ENCODE measurements around the gene VANGL1. TPM values are rescaled to one million over a fixed set of nuclear protein-coding genes. Genes with fewer than 3 reads are reported as not detected.

Gene VANGL1
- total and polyA plus RNA-seq, 2 of the 8 experiments (the other 6 are each of a cell fraction or from before 2014, with no cell fraction given), result 9.4 to 13.4 TPM

DNA sequence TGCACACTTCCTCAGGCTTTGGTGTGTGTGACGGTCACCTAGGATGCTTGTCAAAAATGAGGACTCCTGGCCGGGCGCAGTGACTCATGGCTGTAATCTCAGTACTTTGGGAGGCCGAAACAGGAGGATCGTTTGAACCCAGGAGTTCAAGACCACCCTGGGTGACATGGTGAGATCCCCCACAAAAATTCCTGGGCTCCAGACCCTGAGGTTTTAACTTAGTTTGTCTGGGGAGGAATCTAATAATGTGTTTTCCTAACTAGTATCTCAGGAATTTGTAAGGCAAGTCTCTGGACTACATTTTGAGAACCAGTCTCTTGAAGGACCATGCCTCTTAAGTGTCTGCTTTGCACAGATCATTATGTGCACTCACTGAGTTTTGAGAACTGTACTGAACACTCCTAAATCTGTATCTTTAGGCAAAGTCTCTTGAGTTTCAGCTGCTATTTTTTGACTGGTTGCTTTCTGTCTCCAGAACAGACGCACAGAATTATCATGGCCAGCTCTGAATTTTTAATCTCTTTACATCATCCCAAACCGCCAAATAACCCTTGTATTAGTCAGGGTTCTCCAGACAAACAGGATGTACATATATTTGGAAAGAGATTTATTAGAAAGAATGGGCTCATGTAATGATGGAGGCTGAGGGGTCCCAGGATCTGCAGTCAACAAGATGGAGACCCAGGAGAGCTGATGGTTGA, 45.5 kb upstream of the VANGL1 start:
- WGBS, 2 experiments (ENCODE audit: extremely low coverage in 1 of 2, insufficient coverage in 1 of 2, insufficient read length in 1 of 2, insufficient replicate concordance in 2 of 2, low coverage in 1 of 2, low lambda C conversion rate in 2 of 2, missing lambda C conversion rate in 1 of 2), result 47% methylated on average over 7 of the region's 7 CpGs; no CpG with 5 or more reads in 1 of the 2 experiments
- no peaks in the 10 kb centered on the region for H3K79me2 ChIP-seq (ENCODE audit: control insufficient read depth in 1 of 2, insufficient read depth in 2 of 2, low read length in 2 of 2)
- peaks cover 5 to 6% of the 10 kb centered on the region in 2 experiments; a peak in 3 of 4 replicates for H3K9me3 ChIP-seq (ENCODE audit: insufficient read depth in 2 of 2, low read depth in 1 of 2, low read length in 1 of 2)
- H4K20me1 ChIP-seq (replicated peaks in 1 of 2; ENCODE audit: control insufficient read depth in 1 of 2, insufficient read depth in 2 of 2, low read length in 2 of 2), result no peaks in the 10 kb centered on the region
- H3K36me3 ChIP-seq (ENCODE audit: control insufficient read depth in 2 of 4, insufficient read depth in 4 of 4, low read length in 3 of 4), result no peaks in the 10 kb centered on the region
- no peak overlapping the region for H3K4me3 ChIP-seq (ENCODE audit: extremely low read depth in 1 of 4, insufficient read depth in 2 of 4, low read depth in 3 of 4, low read length in 4 of 4)
- ChIA-PET POLR2A (ENCODE audit: partially characterized antibody) (interaction anchor here (0.7 to 1.0 kb wide), 2 partner anchors 12 to 406 kb away, joined by 3 read pairs; no protein-coding TSS in a partner anchor), CTCF (ENCODE audit: partially characterized antibody) (interaction anchor here (0.5 to 7.0 kb wide), 49 partner anchors 10 to 522 kb away, joined by 3 to 88 read pairs (median 5); partner anchors contain the start of gene NGF)
- no peak overlapping the region for H3K18ac ChIP-seq (ENCODE audit: extremely low read depth, low read length)
- no peak overlapping the region for H3K9ac ChIP-seq (replicated peaks in 1 of 4; ENCODE audit: extremely low read depth in 1 of 4, low read depth in 3 of 4, low read length in 3 of 4)
- no peaks in the 10 kb centered on the region for H3K23me2 ChIP-seq (ENCODE audit: low read depth, low read length)
- no peak overlapping the region for H3K23ac ChIP-seq (ENCODE audit: insufficient read length)
- no peak overlapping the region for H3K4ac ChIP-seq (replicated peaks; ENCODE audit: insufficient read length, low read depth, low read length)
- no peaks in the 10 kb centered on the region for H3K27me3 ChIP-seq (replicated peaks in 1 of 4; ENCODE audit: control insufficient read depth in 3 of 4, extremely low read depth in 1 of 4, insufficient read depth in 3 of 4, low read length in 3 of 4)
- no peak overlapping the region for H2BK20ac ChIP-seq (ENCODE audit: low read length)
- no peak overlapping the region for H3K4me2 ChIP-seq (ENCODE audit: insufficient read depth in 1 of 2, low read depth in 2 of 2, low read length in 2 of 2)
- H4K91ac ChIP-seq (replicated peaks; ENCODE audit: insufficient read length, low read length), result no peak overlapping the region
- H3K14ac ChIP-seq (ENCODE audit: insufficient read length), result no peak overlapping the region
- no peak overlapping the region for H2BK120ac ChIP-seq (replicated peaks; ENCODE audit: low read depth, low read length)
- FAIRE-seq (no peak), DNase-seq (ENCODE audit: low read depth in 1 of 2, low spot score in 2 of 2) (no peak)
- no peaks in the 10 kb centered on the region for H3K4me1 ChIP-seq (replicated peaks in 1 of 4; ENCODE audit: control insufficient read depth in 3 of 4, insufficient read depth in 4 of 4, low read length in 3 of 4)
- H2AK5ac ChIP-seq (ENCODE audit: low read depth, low read length), result no peak overlapping the region
- H2BK12ac ChIP-seq (ENCODE audit: low read depth, low read length), result no peak overlapping the region
- no peak overlapping the region for H4K5ac ChIP-seq (ENCODE audit: insufficient read length, low read depth, low read length)
- H3K27ac ChIP-seq (ENCODE audit: low read depth, low read length), result no peak overlapping the region
- no peak overlapping the region for H4K8ac ChIP-seq (ENCODE audit: extremely low read depth, insufficient read depth, low read length)
- no peak overlapping the region for H3K56ac ChIP-seq (replicated peaks; ENCODE audit: insufficient read length, low read depth, low read length)
- no peak overlapping the region for H2BK5ac ChIP-seq (ENCODE audit: low read depth, low read length)
- H2AFZ ChIP-seq (ENCODE audit: low read length), result no peak overlapping the region
- no peaks in the 10 kb centered on the region for H3K79me1 ChIP-seq (ENCODE audit: low read depth, low read length)
- no peak overlapping the region for H2BK15ac ChIP-seq (ENCODE audit: low read length)
- TF ChIP-seq CHD2 (IDR thresholded peaks at IDR 0.05; ENCODE audit: low read length), result no peak
- no peak for TF ChIP-seq ATF3 (IDR thresholded peaks at IDR 0.05; ENCODE audit: insufficient read depth, low read depth, low read length)
- TF ChIP-seq, protein P1, sequence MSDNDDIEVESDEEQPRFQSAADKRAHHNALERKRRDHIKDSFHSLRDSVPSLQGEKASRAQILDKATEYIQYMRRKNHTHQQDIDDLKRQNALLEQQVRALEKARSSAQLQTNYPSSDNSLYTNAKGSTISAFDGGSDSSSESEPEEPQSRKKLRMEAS (IDR thresholded peaks at IDR 0.05), result no peak
- TF ChIP-seq RXRA (IDR thresholded peaks at IDR 0.05; ENCODE audit: insufficient read depth, low read depth, low read length), result no peak
- no peak for TF ChIP-seq TBP (IDR thresholded peaks at IDR 0.05; ENCODE audit: low read depth, low read length)
- no peak for TF ChIP-seq SP4 (IDR thresholded peaks at IDR 0.05; ENCODE audit: low read length)
- TF ChIP-seq YY1 (IDR thresholded peaks at IDR 0.05; ENCODE audit: low read depth, low read length), result no peak
- TF ChIP-seq CTBP2 (IDR thresholded peaks at IDR 0.05; ENCODE audit: borderline replicate concordance, insufficient read depth, insufficient read length, low read length), result no peak
- no peak for TF ChIP-seq POLR2AphosphoS5 (IDR thresholded peaks at IDR 0.05; ENCODE audit: low read depth, low read length)
- TF ChIP-seq BCL11A (IDR thresholded peaks at IDR 0.05; ENCODE audit: low read depth in 2 of 2, low read length in 2 of 2), result no peak
- TF ChIP-seq ZNF274 (IDR thresholded peaks at IDR 0.05; ENCODE audit: borderline replicate concordance, extremely low read depth, low read length), result no peak
- no peak for TF ChIP-seq POU5F1 (IDR thresholded peaks at IDR 0.05; ENCODE audit: low read depth, low read length)
- TF ChIP-seq SP1 (IDR thresholded peaks at IDR 0.05; ENCODE audit: low read depth, low read length), result no peak

Data from H1 (cell line).